Stimulated activated CD4-positive, alpha-beta T cell treated with anti-CD3 and anti-CD28 coated beads, Interleukin-12 subunit alpha, Interleukin-12 subunit beta, amount 100 ng/mL, for 4 hours (primary cell): ENCODE results near the gene LBH.
A peak's percentile ranks its signal among the peaks of the same experiment; 100 is the strongest.

ENCODE experiments used
- DNase-seq: peaks from one replicate; pipeline ENCODE4 v3.0.0-alpha.2; 2020

LBH gene

DNA sequence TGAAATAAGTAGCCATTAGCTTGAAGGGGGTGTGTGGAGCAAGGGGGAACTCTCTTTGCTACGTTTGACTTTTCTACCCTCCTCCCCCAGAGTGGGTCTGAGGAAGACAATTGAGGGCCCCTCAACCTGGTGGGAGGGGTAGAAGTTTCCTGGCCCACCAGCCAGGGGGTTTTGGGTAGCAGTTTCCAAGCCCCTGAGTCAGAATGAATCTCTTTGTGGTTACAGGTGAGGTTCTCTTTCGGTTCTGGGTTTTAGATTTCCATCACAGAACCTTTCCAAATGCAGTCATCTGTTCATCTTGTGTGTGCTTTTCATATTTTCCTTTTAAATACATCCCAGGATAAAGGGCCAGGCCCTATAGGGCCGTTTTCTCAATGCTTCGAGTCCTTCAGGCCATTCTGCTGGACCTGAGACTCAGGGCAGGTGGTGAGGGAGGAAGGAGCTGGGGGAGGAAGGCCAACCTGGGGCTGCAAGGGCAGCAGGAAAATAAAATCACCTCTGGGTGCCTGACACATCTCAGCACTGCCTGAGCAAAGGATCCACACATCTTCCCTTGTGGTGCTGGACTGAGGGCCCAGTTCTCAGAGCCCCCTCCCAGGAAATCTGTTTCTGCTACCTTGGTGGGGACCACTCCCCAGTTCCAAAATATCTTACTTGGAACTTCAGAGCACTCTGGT lies 4.7 kb downstream of the LBH start:
- peak; percentile 51 for DNase-seq

DNA sequence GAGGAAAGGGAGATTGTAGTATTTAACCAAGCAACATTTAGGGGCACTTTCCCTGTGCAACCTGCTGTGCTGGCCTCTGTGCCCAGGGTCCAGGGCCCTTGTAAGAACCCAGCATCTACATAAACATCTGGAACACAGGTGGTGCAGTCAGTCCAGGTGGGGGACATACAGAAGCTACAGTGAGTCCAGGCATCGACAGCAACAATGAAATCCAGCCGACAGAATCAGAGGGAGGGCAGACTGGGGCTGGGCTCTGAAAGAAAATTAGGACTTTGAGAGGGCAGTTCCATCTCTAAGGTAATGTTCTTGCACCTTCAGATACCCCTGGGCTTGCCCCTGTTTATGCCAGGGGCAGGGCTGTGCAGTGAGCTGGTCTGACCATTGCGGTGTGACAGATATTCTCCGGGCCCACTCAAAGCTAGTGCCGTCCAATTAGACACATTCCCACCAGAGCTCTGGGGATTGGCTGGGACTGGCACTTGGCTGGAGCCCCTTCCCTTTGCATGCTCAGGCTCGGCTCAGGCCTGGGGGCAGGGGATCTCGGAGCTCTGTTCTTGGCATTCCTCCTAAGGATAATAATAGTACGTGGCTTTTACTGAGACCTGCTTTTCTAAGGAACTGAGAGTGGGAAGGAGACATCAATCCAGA lies 5.4 kb downstream of the LBH start:
- no peak for DNase-seq

DNA sequence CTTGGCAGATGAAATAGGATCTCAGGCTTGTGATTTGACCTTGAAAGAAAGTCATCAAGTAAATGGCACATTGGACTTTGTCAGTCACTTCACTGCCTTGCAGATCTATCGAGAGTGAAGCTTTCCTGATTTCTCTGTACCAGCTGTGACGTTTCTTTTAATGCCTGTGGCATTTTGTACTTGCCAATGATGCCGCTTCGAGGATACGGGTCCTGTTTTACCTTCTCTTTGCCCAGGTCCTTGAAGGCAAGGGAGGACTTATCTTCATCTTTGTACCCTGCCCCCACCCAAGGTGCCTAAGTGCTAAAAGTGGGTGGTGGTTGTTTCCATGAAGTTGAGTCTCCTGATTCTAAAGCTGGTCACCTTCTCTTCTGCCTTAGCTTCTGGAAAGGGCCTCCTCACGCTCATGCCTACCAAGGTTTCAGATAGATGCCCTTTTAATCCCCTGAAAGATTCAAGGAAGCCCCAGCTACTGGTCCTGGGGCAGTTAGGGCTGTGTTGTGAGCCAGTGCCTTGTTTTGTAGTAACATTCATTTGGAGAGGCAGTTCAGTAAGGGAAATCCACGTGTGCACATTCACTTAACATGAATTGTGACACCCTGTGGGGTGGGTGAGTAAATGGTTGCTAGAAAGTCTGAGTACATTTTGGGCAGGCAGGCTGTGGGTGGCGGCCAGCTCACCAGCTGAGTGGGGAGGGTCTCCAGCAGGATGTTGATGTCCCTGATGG lies 6.1 kb downstream of the LBH start:
- no peak for DNase-seq

DNA sequence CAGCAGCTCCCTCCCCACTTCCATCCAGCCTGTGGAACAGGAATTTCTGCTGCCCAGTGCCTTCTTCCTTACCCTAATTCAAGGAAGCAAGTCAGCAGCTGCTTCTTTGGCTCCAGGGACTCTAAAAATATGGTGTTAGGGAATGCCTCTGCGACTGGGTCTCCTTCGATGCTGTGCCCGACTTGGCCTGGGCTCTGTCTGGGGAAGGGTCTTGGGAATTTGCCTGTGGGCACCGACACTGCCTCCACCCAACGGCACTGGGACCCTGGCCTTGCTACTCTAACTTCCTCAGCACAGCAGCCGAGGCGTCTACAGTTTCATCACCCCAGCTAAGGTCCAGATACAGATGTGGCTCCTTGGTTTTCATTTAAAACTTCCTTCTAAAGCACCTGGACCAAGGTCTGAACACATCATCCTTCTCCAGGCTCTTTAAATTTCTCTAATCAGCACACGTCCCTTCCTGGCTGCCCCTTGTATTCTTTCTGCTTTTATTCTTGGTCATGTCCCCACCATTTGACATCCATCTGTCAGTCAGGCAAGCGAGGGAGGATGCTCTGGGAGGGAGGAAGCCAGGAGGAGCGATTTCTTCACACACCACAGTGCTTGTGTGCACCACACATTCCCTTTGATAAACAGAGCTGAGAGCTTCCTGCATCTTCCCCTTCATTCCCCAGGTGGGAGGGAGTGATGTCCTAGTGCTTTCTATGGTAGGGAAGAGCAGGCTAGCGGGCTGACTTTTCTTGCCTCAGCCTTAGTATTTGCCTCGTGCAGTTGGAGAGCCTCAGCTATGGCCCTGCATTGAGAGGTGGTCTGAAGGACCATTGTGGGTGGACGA lies 6.8 kb downstream of the LBH start:
- no peak for DNase-seq

DNA sequence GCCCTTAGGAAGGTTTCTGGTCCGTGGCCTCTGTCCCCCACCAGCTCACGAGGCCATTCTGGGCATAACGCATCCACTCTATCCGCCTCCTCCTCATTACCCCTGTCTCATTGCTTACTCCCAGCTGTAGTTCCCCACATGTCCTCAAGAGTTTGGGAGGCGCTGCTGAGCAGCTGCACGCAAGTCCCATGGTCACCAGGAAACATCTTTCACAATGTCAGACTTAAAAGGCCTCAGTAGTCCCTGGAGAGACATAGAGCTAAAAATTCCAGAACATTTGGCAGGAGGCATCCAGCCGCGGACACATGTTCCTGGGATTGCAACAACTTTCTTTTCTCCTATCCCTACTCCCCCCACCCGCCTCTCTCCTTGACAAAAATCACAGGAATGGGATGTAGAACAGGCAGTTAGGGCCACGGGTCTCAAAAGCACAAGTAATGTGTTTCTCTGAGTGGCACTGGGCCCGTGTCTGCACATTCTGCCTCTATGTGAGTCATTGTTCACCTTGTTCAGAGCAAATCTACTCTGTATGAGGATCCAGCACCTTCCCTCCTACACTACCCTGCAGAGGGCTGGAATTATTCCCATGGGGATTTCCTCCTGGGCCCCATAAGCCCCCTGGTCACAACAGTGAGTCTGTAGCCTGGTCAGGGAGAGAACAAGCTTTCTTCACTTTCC lies 8.1 kb downstream of the LBH start:
- DNase-seq, result peak; percentile 60

DNA sequence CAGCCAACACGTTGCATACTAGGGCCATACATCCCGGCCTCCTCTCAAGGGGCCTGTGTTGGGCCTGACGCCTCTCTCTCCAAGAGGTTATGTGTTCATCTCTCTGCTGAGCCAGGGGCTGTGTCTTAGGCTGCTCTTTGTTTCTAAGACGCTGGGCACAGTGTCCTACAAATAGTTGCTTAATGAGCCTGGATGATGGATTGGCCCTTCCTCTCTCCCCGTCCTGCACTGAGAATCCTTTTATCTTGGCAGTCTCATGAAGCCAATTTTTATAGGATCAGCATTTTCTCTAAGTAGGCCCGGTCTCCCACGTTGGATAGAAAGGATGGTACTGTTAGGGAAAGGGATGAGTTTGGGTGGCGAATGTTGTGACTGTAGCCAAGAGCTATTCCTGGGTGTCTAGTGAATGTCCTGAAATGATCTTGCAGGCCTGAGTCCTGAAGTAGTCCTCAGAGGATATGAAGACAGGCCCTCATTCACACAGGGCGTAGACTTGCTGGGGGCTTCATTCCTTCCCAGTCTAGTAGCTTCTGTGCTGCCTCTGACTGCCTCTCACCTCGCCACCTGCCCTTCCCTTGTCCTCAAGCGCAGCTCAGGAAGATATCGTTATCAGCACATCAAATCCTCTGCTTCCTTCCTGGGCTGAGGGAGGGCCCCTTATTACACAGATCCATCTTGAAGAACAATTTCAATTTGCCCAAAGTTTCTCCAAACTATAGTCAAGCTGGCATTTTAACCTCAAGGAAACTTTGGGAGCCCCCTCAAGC lies 8.8 kb downstream of the LBH start:
- DNase-seq, result no peak

DNA sequence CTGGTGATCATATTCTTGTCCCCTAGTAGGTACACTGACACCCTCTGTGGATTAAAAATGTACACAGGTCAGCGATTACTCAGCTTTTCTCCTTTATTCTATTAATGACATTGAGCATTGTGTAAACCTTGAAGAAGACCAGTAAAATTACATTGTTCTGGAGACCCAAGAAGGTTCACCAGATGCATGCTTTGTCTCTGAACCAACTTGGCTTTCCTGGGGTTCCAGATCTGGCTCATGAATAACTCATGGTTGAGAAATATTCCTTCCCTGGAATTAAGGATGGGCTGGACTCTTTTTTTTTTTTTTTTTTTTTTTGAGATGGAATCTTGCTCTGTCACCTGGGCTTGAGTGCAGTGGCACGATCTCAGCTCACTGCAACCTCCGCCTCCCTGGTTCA lies 11.9 kb downstream of the LBH start:
- no peak for DNase-seq

DNA sequence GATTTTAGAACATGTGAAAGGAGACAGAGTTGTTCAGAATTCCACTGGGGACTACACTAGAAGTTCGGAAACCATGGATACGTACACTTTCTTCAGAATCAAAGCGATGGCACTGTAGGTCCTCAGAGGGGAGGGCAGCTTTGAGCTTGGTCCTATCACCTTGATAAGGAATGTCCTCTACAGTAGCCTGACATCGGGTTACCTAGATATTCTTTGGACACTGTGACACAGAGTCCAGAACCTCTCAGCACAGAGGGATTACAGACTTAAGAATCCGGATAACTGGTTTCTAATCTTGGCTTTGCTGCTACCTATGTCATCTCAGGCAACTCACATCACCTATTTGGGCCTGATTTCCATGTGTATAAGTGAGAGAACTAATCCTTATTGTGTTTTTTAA lies 14.0 kb downstream of the LBH start:
- no peak for DNase-seq

DNA sequence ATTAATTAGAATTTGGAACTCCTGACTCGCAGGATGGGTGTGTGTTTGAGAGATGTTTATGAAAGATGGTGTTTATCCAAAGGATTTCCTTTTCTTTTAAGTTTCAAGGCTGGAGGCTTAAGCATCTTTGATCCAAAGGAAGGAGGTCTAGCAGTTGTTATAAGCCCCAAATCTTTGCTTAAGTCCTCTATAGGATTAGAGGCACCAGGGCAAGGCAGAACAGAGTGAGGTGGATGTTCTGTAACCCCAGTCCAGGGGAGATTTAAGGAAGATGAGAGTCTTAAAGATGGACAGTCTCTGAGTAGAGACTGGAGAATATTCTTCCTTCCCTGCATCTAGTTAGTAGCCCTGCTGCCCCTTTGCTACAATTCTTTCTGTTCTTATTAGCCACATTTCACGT lies 17.5 kb downstream of the LBH start:
- DNase-seq, result no peak

DNA sequence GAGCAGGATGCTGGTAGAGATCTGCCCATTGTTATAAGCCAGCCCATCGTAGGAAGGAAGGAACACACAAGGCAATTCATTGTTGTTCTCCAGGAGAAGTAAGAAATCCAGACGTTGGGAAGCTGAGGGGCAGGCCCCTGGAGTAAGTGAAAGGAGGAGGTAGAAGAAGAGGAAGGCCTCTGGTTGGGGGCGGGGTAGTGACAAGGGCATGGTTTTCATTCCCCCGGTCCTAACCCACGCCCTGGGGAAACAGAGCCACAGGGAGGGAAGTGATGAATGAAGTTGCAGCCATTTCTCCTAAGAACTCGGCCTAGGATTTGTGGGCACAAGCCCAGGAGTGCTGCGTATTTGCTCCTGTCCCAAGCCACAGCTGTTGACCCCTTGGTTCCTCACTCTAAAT lies 18.0 kb downstream of the LBH start:
- DNase-seq, result no peak

DNA sequence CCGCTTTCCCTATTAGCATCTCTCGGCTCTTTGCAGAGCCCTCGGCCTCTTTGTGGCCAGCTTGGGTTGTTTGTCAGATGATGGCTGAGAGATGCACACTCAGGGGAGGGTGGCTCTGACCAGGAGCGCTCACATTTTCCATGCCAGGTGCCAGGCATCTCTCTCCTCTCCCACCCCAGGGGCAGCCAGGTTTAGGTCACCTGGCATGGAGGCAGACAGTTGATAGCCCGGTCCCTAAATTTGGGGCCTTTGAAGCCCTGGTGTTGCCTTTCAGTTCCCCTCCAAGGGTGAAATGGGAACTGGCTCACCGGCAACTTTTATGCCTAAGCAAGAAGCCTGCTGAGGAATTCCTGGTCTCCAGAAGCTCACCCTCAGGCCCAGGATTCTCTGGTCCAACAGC lies 19.1 kb downstream of the LBH start:
- DNase-seq, result no peak

DNA sequence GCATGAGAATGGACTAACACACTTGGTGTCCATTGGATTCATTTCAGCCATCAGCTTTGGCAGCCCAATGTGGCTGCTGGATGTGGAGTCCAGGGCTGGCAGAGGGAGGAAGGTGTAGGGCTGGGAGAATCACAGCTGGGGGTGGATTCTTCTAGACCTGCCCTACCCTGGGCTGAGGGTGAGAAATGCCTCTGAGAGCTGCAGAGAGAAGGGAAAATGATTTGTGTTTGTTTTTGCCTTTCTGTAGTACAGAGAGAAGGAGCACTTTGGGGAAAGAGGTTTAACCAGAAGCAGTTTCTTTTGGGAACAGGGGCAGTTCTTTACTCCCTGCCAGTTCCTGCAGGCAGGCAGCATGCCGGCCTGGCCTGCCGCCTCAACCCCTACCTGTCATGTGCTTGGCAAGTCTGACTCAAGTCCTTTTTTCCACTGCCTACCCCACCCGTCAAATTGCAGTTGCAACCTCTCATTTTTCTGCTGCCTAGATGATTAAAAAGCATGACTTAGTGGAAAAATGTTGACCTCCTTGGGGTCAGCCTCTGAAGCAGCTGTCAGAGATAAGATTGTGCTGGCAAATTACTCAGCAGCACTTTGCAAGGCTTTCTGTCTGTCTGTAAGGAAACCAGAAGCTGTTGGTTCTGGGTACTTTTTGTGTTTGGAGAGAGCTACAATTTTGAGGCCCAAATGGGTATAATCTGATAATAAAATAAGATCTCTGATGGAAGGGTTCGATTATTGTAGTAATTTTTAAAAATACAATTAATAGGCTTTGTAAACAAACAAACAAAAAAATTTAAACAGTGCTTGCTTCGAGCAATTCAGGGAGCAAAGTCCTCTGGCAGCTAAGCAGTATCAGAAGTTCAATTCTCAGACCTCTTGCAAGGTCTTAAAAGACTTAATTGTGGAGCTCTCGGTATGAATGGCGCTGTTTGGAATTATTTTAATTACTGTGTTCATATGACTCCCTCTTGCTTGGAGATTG lies 21.7 kb downstream of the LBH start:
- peak; percentile 50 for DNase-seq

DNA sequence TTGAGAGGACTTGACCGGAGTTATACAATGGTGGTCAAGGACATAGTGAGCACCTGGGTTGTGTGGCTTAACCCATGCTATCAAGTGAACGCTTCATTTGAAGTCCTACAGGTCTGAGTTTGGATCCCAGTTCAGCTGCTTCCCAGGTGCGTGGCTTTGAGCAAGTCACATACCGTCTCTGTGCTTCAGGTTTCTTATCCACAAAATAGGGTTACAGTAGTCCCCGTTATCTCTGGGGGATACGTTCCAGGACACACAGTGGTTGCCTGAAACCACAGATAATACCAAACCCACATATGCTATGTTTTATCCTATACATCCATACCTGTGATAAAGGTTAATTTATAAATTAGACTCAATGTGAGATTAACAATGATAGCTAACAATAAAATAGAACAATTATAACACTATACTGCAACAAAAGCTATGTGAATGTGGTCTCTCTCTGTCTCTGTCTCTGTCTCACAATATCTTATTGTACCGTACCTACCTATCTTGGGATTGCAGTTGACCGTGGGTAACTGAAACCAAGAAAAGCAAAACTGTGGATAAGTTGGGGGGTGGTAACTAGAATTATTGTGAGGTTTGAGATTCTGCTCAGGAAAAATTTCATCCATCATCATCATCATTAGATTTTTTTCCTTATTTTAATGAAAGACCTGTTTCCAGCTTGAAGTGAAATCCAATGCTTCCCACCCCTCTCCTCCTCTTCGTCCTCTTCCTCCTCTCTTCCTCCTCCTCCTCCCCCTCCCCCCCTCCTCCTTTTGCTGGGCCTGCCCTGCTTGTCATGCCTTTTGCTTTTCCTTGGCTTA lies 22.7 kb downstream of the LBH start:
- DNase-seq, result no peak

DNA sequence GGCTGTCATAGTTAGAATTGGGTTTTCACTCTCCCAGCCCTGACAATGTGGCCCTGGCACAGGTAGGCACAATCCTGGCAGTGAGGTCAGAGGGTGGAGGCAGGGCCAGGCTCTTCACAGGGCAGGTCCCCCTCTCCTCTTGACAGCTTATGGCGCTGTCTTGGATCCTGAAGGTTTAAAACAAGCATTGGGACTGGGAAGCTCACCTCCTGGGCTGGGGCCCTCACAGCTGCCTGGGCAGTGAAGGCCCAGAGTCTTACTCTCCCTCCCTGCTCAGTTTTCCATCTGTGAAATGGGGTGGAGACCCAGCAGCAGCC lies 23.3 kb downstream of the LBH start:
- DNase-seq, result no peak

DNA sequence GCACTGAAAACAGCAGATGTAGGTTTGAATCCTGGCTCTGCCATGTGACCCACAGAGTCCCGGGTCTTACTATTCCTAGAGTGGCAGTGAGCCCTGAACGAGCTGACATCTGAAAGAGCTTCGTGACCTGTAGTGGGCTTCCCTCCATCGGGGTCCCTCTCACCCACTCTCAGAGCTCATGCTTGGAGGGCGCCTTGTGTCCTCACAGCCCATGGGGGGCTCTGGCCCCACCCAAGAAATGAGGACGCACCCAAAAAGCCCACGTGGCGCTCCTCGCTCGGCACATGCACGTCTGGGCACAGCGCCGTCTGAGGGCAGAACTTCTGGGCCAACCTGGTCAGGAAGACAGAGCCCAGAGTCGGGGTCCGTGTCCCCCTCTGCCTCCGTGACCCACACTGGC lies 23.7 kb downstream of the LBH start:
- no peak for DNase-seq

DNA sequence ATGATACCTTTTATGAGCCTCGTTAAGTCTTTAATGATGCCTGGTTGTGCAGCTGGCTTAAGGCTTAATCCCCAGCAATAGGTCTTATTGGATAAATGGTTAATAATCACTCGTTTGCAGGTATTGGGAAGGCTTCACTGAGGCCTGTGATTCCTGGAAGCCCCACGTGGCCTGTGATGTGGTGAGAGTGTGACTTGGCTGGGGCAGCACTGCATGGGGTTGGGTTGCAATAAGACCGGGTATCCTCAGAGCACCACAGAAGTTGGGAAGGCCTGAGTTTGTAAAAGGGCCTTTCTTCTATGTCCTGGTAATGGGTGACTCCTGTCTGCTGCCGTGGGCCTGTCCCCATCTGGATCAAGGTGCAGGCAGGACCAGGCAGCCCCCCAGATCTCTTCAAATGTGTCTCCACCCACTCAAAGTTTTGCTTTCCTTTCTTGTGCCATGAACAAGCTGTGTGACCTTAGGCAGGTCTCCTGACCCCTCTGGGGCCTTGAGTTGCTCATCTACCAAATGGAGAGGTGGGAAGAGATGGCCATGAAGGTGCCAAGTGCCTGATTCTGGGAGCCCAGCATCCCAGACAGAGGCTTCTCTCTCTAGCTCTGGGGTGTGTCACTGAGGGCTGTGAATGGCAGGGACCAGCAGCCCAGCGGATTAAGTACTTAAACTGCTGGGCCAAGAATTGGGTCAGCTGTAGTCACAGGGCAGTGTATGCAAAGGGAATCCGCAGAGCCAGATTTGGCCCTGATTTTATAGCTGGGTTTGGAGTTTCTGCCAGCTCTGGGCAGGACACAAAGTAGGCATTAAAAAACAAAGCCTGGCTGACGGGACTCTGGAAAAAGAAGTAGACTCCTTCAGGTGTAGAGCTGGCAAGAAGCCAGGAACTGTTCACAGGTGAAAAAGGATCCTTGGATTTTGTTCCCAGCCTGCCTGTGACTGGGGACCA lies 24.4 kb downstream of the LBH start:
- DNase-seq, result no peak

DNA sequence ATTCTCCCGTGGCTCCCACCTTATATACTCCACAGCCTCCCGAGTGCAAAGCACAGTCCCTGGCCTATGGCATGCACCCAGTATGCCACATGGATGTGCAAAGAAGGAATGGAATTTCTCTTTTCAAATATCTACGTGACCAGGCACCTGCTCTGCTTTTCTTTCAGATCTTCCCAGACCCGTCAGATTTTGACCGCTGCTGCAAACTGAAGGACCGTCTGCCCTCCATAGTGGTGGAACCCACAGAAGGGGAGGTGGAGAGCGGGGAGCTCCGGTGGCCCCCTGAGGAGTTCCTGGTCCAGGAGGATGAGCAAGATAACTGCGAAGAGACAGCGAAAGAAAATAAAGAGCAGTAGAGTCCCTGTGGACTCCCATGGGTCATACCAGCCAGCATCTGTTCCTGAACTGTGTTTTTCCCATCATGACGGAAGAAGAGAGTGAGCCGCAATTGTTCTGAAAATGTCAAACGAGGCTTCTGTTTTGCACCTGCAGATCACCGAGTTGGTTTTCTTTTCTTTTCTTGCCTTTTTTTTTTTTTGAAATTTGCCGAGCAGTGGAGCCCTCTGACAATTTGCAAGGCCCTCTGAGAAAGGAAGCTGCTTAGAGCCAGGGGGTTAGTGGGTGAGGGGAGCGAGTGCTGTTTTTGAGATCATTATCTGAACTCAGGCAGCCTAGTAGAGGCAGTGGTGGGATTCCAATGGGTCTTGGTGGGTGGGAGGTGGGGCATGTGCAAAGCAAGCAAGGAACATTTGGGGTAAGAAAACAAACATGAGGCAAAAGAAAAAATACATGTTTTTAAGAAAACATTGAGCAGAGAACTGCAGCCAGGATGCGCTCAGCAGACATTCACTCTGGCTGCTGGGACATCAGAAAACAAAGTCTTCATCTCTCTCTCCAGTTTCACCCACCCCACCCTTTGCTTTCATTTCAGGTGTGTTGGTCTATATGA lies 26.2 kb downstream of the LBH start:
- no peak for DNase-seq

DNA sequence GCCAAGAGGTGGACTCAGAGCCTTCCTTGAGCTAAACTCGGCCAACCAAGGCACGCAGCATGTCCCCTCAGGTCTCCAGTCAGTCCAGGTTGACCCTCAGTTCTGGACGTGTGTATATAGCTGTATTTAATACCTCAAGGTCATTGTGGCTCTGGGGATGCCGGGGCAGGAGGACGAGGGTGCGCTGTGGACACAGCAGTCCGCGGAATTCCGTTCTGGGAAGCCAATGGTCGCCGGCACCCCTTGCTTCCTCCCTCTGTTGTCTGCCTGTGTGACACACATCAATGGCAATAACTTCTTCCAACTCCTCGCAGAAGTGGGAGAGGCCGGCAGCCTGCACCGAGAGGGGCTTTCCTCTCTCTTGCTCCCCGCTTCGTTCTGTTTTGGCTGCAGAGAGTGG lies 27.7 kb downstream of the LBH start:
- no peak for DNase-seq
